ENCODE measurements around the gene D2HGDH.
"Not testable (repeated sequence)": the region's sequence is repeated elsewhere in the genome, so short reads cannot be mapped to it uniquely, and the experiment has no call there.

Gene D2HGDH

GRCh38 chr2:241741016-241741415 lies 6.6 kb downstream of the D2HGDH start:
- no peak overlapping the region for H3K4me3 Mint-ChIP-seq

DNA sequence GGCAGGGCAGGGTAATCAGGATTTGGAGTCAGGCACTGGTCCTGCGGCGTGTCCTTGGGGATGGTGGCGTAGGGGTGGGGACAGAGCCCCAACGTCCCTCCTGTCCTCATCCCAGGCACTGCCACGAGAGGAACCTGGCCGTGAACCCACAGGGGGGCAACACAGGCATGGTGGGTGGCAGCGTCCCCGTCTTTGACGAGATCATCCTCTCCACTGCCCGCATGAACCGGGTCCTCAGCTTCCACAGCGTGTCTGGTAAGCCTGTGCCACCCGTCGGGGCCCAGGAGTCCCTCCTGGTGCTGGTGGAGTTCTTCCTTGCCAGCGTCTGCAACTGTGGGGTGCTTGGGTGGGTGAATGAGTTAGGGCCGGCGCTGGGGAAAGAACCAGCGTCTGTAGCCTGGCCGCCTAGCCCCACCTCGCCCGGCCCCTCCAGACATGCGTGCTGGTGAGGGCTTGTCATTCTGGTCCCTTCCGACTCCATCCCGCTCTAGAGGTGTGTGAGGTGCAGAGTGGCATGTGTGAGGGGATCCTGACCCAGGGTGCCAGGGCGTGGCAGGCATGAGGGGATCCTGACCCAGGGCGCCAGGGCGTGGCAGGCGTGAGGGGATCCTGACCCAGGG lies 8.0 kb downstream of the D2HGDH start:
- peaks cover 17% of the 10 kb centered on the region for H3K9me3 Mint-ChIP-seq
- H3K27me3 Mint-ChIP-seq (ENCODE audit: low read depth, poor library complexity), result peaks cover 3% of the 10 kb centered on the region
- no peak overlapping the region for H3K4me3 Mint-ChIP-seq
- peaks cover 25% of the 10 kb centered on the region for H3K4me1 Mint-ChIP-seq
- peaks cover 46% of the 10 kb centered on the region for H3K36me3 Mint-ChIP-seq (ENCODE audit: low read depth)
- TF ChIP-seq, protein P1, sequence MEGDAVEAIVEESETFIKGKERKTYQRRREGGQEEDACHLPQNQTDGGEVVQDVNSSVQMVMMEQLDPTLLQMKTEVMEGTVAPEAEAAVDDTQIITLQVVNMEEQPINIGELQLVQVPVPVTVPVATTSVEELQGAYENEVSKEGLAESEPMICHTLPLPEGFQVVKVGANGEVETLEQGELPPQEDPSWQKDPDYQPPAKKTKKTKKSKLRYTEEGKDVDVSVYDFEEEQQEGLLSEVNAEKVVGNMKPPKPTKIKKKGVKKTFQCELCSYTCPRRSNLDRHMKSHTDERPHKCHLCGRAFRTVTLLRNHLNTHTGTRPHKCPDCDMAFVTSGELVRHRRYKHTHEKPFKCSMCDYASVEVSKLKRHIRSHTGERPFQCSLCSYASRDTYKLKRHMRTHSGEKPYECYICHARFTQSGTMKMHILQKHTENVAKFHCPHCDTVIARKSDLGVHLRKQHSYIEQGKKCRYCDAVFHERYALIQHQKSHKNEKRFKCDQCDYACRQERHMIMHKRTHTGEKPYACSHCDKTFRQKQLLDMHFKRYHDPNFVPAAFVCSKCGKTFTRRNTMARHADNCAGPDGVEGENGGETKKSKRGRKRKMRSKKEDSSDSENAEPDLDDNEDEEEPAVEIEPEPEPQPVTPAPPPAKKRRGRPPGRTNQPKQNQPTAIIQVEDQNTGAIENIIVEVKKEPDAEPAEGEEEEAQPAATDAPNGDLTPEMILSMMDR (IDR thresholded peaks at IDR 0.05), result no peak
- no peak for DNase-seq
- H3K27ac Mint-ChIP-seq, result no peak overlapping the region

More at GRCh38 chr2:241741016-241741415, 6.6 kb downstream of the D2HGDH start:
- peaks cover 41% of the 10 kb centered on the region for H3K36me3 Mint-ChIP-seq (ENCODE audit: low read depth)
- peaks cover 3% of the 10 kb centered on the region for H3K27me3 Mint-ChIP-seq (ENCODE audit: low read depth, poor library complexity)
- peaks cover 29% of the 10 kb centered on the region for H3K4me1 Mint-ChIP-seq
- DNase-seq, result no peak
- H3K9me3 Mint-ChIP-seq, result peaks cover 8% of the 10 kb centered on the region
- TF ChIP-seq, protein P1 (IDR thresholded peaks at IDR 0.05), result no peak
- H3K27ac Mint-ChIP-seq, result peak overlapping the region; percentile 48

DNA sequence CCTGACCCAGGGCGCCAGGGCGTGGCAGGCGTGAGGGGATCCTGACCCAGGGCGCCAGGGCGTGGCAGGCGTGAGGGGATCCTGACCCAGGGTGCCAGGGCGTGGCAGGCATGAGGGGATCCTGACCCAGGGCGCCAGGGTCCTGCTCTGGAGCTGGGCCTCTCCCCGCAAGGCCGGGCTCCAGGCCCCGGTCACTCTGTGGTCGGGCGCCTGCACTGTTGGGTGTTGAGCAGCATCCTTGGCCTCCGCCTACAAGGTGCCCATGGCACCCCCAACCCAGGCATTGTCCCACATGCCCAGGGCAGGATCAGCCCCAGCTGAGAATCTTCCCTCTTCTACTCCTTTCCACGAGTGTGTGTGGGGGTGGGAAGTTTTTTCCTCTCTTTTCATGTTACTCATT lies 8.6 kb downstream of the D2HGDH start:
- peaks cover 20% of the 10 kb centered on the region for H3K4me1 Mint-ChIP-seq
- not testable (repeated sequence) for H3K27me3 Mint-ChIP-seq (ENCODE audit: low read depth, poor library complexity); DNase-seq; H3K27ac Mint-ChIP-seq; H3K4me3 Mint-ChIP-seq
- H3K9me3 Mint-ChIP-seq, result peaks cover 17% of the 10 kb centered on the region
- H3K36me3 Mint-ChIP-seq (ENCODE audit: low read depth), result peaks cover 45% of the 10 kb centered on the region

- peaks cover 17% of the 10 kb centered on the region for H3K4me1 Mint-ChIP-seq
- no peak overlapping the region for H3K4me3 Mint-ChIP-seq
- H3K9me3 Mint-ChIP-seq, result peaks cover 17% of the 10 kb centered on the region
- H3K27me3 Mint-ChIP-seq (ENCODE audit: low read depth, poor library complexity), result peaks cover 3% of the 10 kb centered on the region
- H3K27ac Mint-ChIP-seq, result no peak overlapping the region
- DNase-seq, result no peak
- TF ChIP-seq, protein P1 (IDR thresholded peaks at IDR 0.05), result no peak
- H3K36me3 Mint-ChIP-seq (ENCODE audit: low read depth), result peaks cover 49% of the 10 kb centered on the region
Observed at GRCh38 chr2:241743620-241744019, 9.2 kb downstream of the D2HGDH start.

DNA sequence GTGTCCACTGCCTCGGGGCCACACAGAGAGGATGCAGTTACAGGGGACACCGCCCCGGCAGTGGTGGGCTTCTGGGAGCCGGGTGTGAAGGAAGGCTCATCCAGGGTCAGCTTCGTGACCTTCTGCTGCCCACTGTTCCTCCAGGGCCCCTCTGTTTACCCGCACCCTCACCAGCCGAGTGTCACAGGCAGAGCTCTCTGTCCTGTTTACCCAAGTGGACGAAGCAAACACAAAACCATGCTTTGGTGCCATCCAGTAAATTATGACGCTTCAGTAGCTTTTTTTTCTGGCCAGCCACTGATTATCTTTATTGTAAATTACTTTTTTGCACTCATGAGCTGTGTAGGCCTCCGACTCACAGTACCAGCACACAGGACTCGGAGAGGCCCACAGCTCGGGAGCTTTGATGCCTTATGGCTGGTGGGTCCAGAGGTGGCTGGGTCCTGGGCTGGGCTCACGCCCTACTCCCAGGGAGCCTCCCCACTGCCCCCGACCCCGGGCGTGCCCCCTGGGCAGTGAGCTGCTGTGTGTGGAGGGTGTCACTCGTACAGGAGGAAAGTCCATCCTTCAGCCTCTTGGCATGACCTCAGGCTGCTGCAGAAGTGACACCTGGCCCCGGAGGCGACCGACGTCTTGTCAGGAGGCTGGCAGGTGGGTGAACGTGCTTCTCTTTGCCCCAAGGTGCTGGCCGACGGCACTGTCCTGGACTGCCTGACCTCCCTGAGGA lies 9.8 kb downstream of the D2HGDH start:
- Mint-ChIP-seq H3K4me3 (no peak overlapping the region), H3K4me1 (peaks cover 11% of the 10 kb centered on the region), H3K27ac (no peak overlapping the region), H3K9me3 (peaks cover 17% of the 10 kb centered on the region), H3K27me3 (ENCODE audit: low read depth, poor library complexity) (peaks cover 3% of the 10 kb centered on the region), H3K36me3 (ENCODE audit: low read depth) (peaks cover 52% of the 10 kb centered on the region)
- no peak for DNase-seq
- TF ChIP-seq, protein P1 (IDR thresholded peaks at IDR 0.05), result no peak

GRCh38 chr2:241745276-241745675 lies 10.8 kb downstream of the D2HGDH start:
- peaks cover 3% of the 10 kb centered on the region for H3K27me3 Mint-ChIP-seq (ENCODE audit: low read depth, poor library complexity)
- TF ChIP-seq, protein P1 (IDR thresholded peaks at IDR 0.05), result no peak

More at GRCh38 chr2:241745276-241745675, 10.8 kb downstream of the D2HGDH start:
- Mint-ChIP-seq H3K36me3 (ENCODE audit: low read depth) (peaks cover 59% of the 10 kb centered on the region), H3K27ac (no peak overlapping the region), H3K9me3 (peaks cover 17% of the 10 kb centered on the region), H3K4me1 (peaks cover 7% of the 10 kb centered on the region), H3K4me3 (no peak overlapping the region)
- no peak for DNase-seq

Measured in nephron progenitor cell (in vitro differentiated cells).